Neural cell (in vitro differentiated cells): ENCODE measurements around the gene MYH13. TPM values are rescaled to one million over a fixed set of nuclear protein-coding genes. Genes with fewer than 3 reads are reported as not detected.

Experiments
- H2AFZ ChIP-seq: fragments of 200-600, 300-800 bp; sonication (generic), shearing (Covaris generic); 2 replicates; pipeline ENCODE4 v1.6.0; 2014; ENCODE audit warnings: low read depth, mild to moderate bottlenecking, antibody characterized with exemption, low read length, moderate library complexity
- H3F3A ChIP-seq: fragments of 200-600 bp; shearing (Covaris generic); 2 replicates; pipeline ENCODE4 v1.6.1; 2016; ENCODE audit warnings: mild to moderate bottlenecking, moderate library complexity, mixed read lengths, antibody characterized with exemption, low read length; ENCODE audit not compliant: insufficient read depth, poor library complexity, severe bottlenecking
- H3K27ac ChIP-seq: fragments of 200-600, 300-800 bp; sonication (generic), shearing (Covaris generic); 2 replicates; pipeline ENCODE4 v1.5.1; 2014; ENCODE audit warnings: mild to moderate bottlenecking, low read length, moderate library complexity
- H3K27me3 ChIP-seq: fragments of 300-800, 200-600 bp; sonication (generic), shearing (Covaris generic); 2 replicates; pipeline ENCODE4 v1.6.0; 2014; ENCODE audit warnings: mild to moderate bottlenecking, low read depth, low read length, moderate library complexity; ENCODE audit not compliant: insufficient read depth
- H3K36me3 ChIP-seq: fragments of 300-800, 200-600 bp; sonication (generic), shearing (Covaris generic); 2 replicates; pipeline ENCODE4 v1.5.1; 2014; ENCODE audit warnings: mild to moderate bottlenecking, antibody characterized with exemption, low read length, moderate library complexity; ENCODE audit not compliant: insufficient read depth
- H3K4me2 ChIP-seq: fragments of 300-800, 200-600 bp; sonication (generic), shearing (Covaris generic); 2 replicates; pipeline ENCODE4 v1.6.0; 2014; ENCODE audit warnings: mild to moderate bottlenecking, low read length
- H3K4me3 ChIP-seq: fragments of 300-800, 200-600 bp; sonication (generic), shearing (Covaris generic); 2 replicates; pipeline ENCODE4 v1.5.1; 2014; ENCODE audit warnings: mild to moderate bottlenecking, low read length, moderate library complexity
- H3K79me2 ChIP-seq: fragments of 200-600 bp; shearing (Covaris generic); replicated peaks from 2 replicates; pipeline ENCODE4 v1.6.0; 2014; ENCODE audit warnings: mild to moderate bottlenecking, low read length, moderate library complexity; ENCODE audit not compliant: insufficient read depth
- H3K9ac ChIP-seq: fragments of 300-800, 200-600 bp; sonication (generic), shearing (Covaris generic); 2 replicates; pipeline ENCODE4 v1.6.1; 2016; ENCODE audit warnings: mild to moderate bottlenecking, low read length, mixed read lengths
- H3K9me2 ChIP-seq: fragments of 200-600 bp; shearing (Covaris generic); 2 replicates; pipeline ENCODE4 v1.6.1; 2016; ENCODE audit warnings: mild to moderate bottlenecking, low read length, mixed read lengths; ENCODE audit not compliant: insufficient read depth
- H3K9me3 ChIP-seq: fragments of 200-600, 300-800 bp; sonication (generic), shearing (Covaris generic); 2 replicates; pipeline ENCODE4 v1.6.1; 2016; ENCODE audit warnings: mild to moderate bottlenecking, mixed run types, low read length, moderate library complexity, mixed read lengths
- H4K20me1 ChIP-seq: fragments of 200-600 bp; shearing (Covaris generic); 2 replicates; pipeline ENCODE4 v1.6.1; 2016; ENCODE audit warnings: mild to moderate bottlenecking, mixed run types; ENCODE audit not compliant: insufficient read depth
- CTCF ChIP-seq: fragments of 450-650 bp; IDR thresholded peaks from 2 replicates; pipeline ENCODE4 v1.5.1; 2014; ENCODE audit warnings: antibody characterized with exemption, mild to moderate bottlenecking, moderate library complexity; ENCODE audit not compliant: poor library complexity, severe bottlenecking
- EP300 ChIP-seq: fragments of 450-650 bp; conservative IDR thresholded peaks from 2 replicates; pipeline ENCODE4 v1.6.1; 2014; ENCODE audit warnings: antibody characterized with exemption, mild to moderate bottlenecking, moderate library complexity; ENCODE audit not compliant: poor library complexity, severe bottlenecking
- EZH2 ChIP-seq: fragments of 200-600, 300-800 bp; shearing (Covaris generic), sonication (generic); IDR thresholded peaks from 2 replicates; pipeline ENCODE4 v1.6.1; 2014; ENCODE audit warnings: antibody characterized with exemption, low read length, borderline replicate concordance, mild to moderate bottlenecking; ENCODE audit not compliant: insufficient read depth, poor library complexity, severe bottlenecking
- MXI1 ChIP-seq: fragments of 450-650 bp; conservative IDR thresholded peaks from 2 replicates; pipeline ENCODE4 v1.6.1; 2014; ENCODE audit warnings: antibody characterized with exemption, mild to moderate bottlenecking; ENCODE audit not compliant: poor library complexity, severe bottlenecking
- POLR2AphosphoS5 ChIP-seq: IDR thresholded peaks from 2 replicates; pipeline ENCODE4 v1.6.1; 2012
- RAD21 ChIP-seq: fragments of 450-650 bp; conservative IDR thresholded peaks from 2 replicates; pipeline ENCODE4 v1.6.1; 2014; ENCODE audit warnings: antibody characterized with exemption, mild to moderate bottlenecking, moderate library complexity
- SMC3 ChIP-seq: fragments of 450-650 bp; conservative IDR thresholded peaks from 2 replicates; pipeline ENCODE4 v1.6.1; 2014; ENCODE audit warnings: antibody characterized with exemption, mild to moderate bottlenecking, moderate library complexity; ENCODE audit not compliant: poor library complexity
- TAF1 ChIP-seq: IDR thresholded peaks from 2 replicates; pipeline ENCODE4 v1.6.1; 2012; ENCODE audit warnings: low read depth
- polyA plus RNA-seq: library from polyadenylated mRNA; depleted of rRNA; stranded (reverse); fragments of >200 nt; gene quantifications from 2 replicates; pipeline ENCODE4 v1.2.3, GENCODE V29; 2014
- TF ChIP-seq, protein P1 (sequence below): IDR thresholded peaks from 2 replicates; pipeline ENCODE4 v1.6.1; 2012; ENCODE audit warnings: borderline replicate concordance

MYH13 gene
- polyA plus RNA-seq, 1 donor from 2014 or later = 0.05 TPM

- Histone ChIP-seq H3K27me3 (no peaks in the 10 kb centered on the region), H3K36me3 (no peaks in the 10 kb centered on the region), H3K27ac (no peak overlapping the region), H3K9ac (no peak overlapping the region), H3K9me2 (no peaks in the 10 kb centered on the region), H3F3A (no peaks in the 10 kb centered on the region), H4K20me1 (no peaks in the 10 kb centered on the region), H3K4me3 (no peak overlapping the region), H3K9me3 (no peaks in the 10 kb centered on the region), H2AFZ (no peak overlapping the region), H3K4me2 (no peak overlapping the region), H3K79me2 (no peaks in the 10 kb centered on the region)
- no peak for TF ChIP-seq SMC3
- no peak for TF ChIP-seq CTCF
- TF ChIP-seq EP300 = no peak
- no peak for TF ChIP-seq POLR2AphosphoS5
These were observed 19.9 kb downstream of the MYH13 start for GRCh38 chr17:10352893-10353292.

DNA sequence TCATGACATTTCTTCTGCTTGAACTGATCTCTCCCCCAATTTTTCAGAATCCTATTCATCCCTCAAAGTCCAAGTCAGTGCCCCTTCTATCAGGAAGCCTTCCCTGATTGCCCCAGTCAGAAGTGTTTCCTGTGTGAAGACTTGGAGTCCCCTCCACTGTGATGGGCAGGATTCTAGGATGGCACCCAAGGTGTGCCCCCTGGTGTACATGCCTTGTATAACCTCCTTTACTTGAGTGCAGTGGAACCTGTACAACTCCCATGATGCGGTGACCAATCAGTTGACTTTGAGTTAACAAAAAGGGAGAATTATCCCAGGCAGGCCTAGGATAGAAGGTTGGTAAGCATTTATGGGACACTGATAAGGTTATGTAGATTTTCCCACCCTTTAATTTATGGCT is 23.4 kb downstream of the MYH13 start:
- Histone ChIP-seq H3K9ac (no peak overlapping the region), H3K27me3 (no peaks in the 10 kb centered on the region), H2AFZ (no peak overlapping the region), H3K9me3 (no peaks in the 10 kb centered on the region), H3K4me2 (no peak overlapping the region), H3F3A (no peaks in the 10 kb centered on the region), H3K36me3 (no peaks in the 10 kb centered on the region), H3K27ac (no peak overlapping the region), H4K20me1 (no peaks in the 10 kb centered on the region), H3K79me2 (no peaks in the 10 kb centered on the region), H3K9me2 (no peaks in the 10 kb centered on the region), H3K4me3 (no peak overlapping the region)
- TF ChIP-seq CTCF (no peak), POLR2AphosphoS5 (no peak), SMC3 (no peak), TAF1 (no peak), MXI1 (no peak), RAD21 (no peak), EZH2 (no peak), EP300 (no peak)
- TF ChIP-seq, protein P1, sequence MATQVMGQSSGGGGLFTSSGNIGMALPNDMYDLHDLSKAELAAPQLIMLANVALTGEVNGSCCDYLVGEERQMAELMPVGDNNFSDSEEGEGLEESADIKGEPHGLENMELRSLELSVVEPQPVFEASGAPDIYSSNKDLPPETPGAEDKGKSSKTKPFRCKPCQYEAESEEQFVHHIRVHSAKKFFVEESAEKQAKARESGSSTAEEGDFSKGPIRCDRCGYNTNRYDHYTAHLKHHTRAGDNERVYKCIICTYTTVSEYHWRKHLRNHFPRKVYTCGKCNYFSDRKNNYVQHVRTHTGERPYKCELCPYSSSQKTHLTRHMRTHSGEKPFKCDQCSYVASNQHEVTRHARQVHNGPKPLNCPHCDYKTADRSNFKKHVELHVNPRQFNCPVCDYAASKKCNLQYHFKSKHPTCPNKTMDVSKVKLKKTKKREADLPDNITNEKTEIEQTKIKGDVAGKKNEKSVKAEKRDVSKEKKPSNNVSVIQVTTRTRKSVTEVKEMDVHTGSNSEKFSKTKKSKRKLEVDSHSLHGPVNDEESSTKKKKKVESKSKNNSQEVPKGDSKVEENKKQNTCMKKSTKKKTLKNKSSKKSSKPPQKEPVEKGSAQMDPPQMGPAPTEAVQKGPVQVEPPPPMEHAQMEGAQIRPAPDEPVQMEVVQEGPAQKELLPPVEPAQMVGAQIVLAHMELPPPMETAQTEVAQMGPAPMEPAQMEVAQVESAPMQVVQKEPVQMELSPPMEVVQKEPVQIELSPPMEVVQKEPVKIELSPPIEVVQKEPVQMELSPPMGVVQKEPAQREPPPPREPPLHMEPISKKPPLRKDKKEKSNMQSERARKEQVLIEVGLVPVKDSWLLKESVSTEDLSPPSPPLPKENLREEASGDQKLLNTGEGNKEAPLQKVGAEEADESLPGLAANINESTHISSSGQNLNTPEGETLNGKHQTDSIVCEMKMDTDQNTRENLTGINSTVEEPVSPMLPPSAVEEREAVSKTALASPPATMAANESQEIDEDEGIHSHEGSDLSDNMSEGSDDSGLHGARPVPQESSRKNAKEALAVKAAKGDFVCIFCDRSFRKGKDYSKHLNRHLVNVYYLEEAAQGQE = no peak
